Tibial nerve (tissue), 4 donors: ENCODE results near the gene NHERF1.

Source experiments
- CTCF ChIP-seq, 5 experiments: fragments of 200-600 bp in 3 of 5; fragments of 450-650 bp in 2 of 5; sonication (generic) in 3 of 5; IDR thresholded peaks; one replicate each; pipeline ENCODE4 v1.5.1; 2016 to 2019; ENCODE audit warnings: antibody characterized with exemption in 5 of 5, mild to moderate bottlenecking in 3 of 5, moderate library complexity in 2 of 5
- EP300 ChIP-seq, 2 donors: sonication (generic); formaldehyde crosslinking; IDR thresholded peaks; one replicate each; pipeline ENCODE4 v1.6.1; 2017; ENCODE audit warnings: antibody characterized with exemption in 2 of 2, mild to moderate bottlenecking in 1 of 2

DNA sequence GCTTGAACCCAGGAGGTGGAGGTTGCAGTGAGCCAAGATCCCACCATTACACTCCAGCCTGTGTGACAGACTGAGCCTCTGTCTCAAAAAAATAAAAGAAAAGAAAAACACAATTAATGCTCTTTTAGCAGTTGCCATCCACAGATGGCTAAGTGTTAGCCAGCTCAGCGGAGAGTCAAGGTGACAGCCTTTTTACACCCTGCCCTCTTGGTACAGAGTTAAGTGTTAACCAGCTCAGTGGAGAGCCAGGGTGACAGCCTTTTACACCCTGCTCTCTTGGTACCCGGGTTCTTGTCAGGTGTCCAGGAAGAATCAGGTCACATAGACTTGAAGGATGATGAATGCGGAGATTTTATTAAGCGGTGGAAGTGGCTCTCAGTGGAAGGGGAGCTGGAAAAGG, 27.9 kb upstream of the NHERF1 start:
- no peak for TF ChIP-seq CTCF (IDR thresholded peaks at IDR 0.05)
- TF ChIP-seq EP300 (IDR thresholded peaks at IDR 0.05): no peak
